D721Med (cell line): ENCODE results near the gene ZNF575.
A peak's percentile ranks its signal among the peaks of the same experiment; 100 is the strongest.

ENCODE experiments used
- DNase-seq: peaks from one replicate; pipeline ENCODE4 v3.0.0; 2011; ENCODE audit warnings: low spot score; ENCODE audit not compliant: insufficient read length
- FAIRE-seq: peaks from 2 replicates; lab custom pipeline; 2011; peaks lifted over from hg19 to GRCh38; lab: Jason Lieb, UNC
- TF ChIP-seq, protein P1 (sequence below): IDR thresholded peaks from 2 replicates; pipeline ENCODE4 v1.5.1; 2012; ENCODE audit warnings: mild to moderate bottlenecking, control low read depth; ENCODE audit not compliant: insufficient read depth; ENCODE audit errors: missing control alignments

The ZNF575 gene

DNA sequence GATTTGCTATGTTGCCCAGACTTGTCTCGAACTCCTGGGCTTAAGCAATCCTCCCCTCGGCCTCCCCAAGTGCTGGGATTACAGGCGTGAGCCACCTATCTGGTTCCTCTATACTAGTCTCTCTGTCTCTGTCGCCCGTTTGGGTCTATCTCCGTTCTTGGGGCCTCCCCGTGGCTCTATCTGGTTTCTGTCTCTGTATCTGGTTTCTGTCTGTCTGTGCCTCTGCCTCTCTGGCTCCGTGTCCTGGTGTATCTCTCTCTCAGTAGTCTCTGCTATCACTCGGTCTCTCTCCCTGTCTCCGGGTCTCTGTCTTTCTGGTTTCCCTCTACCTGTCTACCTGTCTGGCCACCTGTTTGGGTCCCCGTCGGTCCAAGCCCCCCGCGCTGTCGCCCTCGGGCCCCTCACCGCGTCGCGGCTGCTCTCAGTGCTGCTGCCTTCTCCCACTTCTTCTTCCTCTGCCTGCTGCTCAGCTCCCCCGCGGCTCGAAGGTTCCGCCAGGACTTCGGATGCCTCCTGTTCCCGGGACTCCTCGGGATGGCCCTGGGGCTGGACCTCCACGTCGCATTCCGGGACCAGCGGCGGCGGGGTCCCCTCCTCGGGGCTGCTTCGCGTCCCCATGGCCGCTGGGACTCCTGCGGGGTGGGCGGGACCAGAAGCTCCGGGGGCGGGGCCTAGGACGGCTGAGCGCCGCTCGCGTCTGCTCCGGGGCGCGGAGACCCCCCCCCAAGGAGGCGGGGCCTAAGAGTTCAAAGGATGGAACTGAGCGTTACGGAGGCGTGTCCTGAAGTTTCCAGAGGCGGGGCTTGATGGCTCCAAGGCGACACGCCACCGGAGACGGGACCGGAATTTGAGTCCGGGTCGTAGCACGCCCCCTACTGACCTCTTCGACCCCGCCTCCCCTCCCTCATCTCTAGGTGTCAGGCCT, 29.2 kb upstream of the ZNF575 start:
- DNase-seq, result peak; percentile 95
- FAIRE-seq, result no peak
- TF ChIP-seq, protein P1, sequence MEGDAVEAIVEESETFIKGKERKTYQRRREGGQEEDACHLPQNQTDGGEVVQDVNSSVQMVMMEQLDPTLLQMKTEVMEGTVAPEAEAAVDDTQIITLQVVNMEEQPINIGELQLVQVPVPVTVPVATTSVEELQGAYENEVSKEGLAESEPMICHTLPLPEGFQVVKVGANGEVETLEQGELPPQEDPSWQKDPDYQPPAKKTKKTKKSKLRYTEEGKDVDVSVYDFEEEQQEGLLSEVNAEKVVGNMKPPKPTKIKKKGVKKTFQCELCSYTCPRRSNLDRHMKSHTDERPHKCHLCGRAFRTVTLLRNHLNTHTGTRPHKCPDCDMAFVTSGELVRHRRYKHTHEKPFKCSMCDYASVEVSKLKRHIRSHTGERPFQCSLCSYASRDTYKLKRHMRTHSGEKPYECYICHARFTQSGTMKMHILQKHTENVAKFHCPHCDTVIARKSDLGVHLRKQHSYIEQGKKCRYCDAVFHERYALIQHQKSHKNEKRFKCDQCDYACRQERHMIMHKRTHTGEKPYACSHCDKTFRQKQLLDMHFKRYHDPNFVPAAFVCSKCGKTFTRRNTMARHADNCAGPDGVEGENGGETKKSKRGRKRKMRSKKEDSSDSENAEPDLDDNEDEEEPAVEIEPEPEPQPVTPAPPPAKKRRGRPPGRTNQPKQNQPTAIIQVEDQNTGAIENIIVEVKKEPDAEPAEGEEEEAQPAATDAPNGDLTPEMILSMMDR, result peak; percentile 28

DNA sequence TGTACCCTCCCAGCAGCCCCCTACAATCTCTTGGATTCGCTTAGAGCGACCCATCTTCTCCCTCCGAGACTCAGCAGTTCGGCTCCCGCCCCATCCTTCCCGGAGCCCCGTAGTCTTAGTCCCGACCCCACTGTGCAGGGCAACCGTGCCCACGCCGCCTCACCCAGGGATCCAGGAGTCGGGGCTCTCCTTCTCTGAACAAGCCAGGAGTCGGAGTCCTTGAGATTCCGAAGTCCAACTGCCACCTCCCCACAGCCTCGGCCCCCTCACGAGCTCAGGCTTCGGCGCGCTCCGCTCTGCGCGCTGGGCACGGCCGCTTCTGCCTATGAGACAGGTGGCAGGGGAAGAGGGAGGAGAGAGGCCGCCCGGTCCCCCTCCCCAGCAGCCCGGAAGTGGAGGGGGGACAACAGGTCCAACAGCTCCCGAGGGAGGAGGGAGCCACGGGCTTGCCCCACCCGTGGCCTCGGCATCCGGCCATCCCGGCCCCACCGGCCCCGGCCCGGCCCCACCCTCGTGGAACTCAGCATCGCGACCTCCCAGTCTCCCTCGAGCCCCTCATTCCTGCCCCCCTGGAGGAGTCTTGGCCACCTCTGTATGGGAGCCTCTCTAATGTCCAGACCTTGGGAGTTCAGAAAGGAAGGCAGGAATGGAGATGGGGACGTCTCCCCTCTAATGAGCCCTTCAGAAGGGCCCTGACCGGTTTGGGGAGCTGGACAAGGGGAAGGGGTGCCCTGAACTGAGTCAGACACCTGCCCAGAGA, 28.4 kb upstream of the ZNF575 start, which contains the start of gene PHLDB3:
Gene PHLDB3 (minus strand): TSS at position 321 of the 760 bp plus-strand sequence. CDS start 628 bp downstream, outside the sequence.
- no peak for FAIRE-seq

DNA sequence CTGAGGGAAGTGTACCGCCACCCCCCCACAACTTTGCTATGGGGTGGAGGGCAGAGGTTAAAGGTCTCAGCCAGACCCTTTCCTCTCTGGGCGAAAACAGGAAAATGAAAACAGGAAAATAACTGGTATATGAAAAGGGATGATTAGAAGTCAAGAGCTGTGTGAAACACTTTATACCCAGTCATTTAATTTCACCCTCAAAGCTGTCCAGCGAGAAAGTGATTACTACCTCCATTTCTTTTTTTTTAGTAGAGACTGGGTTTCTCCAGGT, 27.9 kb upstream of the ZNF575 start:
- no peak for FAIRE-seq

More for the DNA sequence above, 28.4 kb upstream of the ZNF575 start, which contains the start of gene PHLDB3:
- TF ChIP-seq, protein P1, result no peak
- DNase-seq, result no peak

DNA sequence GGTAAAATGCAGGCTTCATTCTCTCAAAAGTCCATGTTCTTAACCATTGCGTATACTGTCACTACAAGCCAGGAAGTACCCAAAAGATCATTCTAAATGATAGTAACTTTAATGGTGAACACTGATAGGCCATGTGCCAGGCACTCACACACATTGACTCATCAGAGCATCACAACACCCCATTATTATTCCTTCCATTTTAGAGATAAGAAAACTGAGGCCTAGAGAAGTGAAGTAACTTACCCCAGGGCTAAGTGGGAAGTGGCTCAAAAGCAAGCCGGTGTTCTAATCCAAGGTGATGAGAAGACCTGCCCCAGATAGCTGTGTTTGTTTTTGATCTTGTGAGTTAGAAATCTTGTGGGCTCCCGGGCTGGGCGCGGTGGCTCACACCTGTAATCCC, 27.0 kb upstream of the ZNF575 start:
- TF ChIP-seq, protein P1, result no peak
- FAIRE-seq (no peak), DNase-seq (no peak)

More for the DNA sequence above, 27.9 kb upstream of the ZNF575 start:
- TF ChIP-seq, protein P1, result no peak
- no peak for DNase-seq

DNA sequence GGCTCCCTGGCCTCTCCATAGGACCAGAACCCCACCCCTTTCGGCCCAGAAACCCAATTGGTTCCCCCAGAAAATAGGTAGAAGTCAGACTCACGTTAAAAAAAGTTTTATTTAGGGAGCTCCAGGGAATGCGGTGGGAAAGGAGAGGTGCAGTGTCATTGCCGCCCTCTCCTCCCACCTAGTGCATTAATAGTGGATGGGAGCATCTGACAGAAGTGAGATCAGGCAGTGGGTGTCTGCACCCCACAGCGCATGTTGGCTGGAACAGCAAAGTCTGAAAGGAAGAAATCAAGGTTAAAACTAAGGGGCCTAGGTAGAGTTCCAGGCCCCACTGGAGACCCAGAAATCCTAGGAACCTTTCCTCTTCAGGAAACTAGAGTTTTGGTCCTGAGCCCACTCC, 26.4 kb upstream of the ZNF575 start:
- TF ChIP-seq, protein P1, result no peak
- DNase-seq (no peak), FAIRE-seq (no peak)

DNA sequence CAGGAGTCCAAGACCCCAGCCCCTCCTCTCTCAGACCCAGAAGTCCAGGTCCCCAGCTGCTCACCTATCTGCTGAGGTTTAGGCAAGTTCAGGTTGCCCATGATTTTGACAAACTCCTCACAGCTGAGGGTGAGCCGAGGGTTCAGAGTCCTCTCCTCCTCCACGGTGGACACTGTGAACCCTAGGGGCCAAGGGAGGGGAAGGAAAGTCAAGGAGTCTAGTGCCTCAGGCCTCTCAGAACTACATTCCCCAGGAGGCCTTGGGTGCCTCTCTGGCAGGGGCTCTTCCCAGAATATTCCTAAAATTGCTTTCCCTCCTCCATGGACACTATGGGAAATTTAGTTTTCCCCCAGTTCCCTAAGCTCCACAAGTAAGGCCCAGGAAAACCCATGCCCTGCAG, 25.1 kb upstream of the ZNF575 start:
- TF ChIP-seq, protein P1, result no peak
- DNase-seq (no peak), FAIRE-seq (no peak)
